ENCODE measurements around the gene HHATL. TPM values are rescaled to one million over a fixed set of nuclear protein-coding genes. Genes with fewer than 3 reads are reported as not detected.

Gene HHATL
- total and polyA plus RNA-seq, 2 of the 8 experiments (the other 6 are each of a cell fraction or from before 2014, with no cell fraction given), result 0.18 TPM; not detected in 1

DNA sequence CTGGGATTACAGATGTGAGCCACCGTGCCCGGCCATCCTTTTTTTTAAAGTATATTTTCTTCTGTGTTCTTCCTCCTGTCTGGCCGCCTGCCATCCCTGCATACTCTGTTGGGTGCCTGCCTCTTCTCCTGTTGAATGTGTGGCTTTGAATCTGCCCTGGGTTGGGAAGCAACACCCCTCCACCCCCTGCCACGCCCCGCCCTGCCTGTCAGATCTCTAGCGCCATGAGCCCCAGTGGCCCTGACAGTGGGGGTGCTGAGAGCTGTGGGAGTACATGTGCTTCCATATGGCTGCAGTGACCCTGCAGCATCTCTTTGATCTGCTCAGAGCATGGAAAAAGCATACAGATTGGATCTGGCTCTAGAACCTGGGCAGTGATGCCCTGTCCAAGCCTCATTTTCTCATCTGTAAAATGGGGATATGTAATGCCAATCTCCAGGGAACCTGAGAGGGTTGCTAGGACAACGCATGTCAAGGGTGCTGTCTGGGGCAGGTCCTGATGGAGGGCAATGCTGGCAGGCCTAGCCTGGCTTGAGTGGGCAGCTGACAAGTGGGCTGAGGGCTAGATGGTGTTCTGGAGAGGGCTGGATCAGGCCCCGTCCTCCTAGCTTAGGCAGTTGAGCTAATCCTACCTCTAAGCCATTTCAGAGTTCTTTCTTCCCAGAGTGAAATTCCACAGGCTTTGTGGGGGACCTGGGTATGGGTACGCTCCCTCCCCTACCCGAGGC lies 46.6 kb upstream of the HHATL start (continued):
- TF ChIP-seq RXRA (IDR thresholded peaks at IDR 0.05; ENCODE audit: insufficient read depth, low read depth, low read length) (no peak), CHD2 (IDR thresholded peaks at IDR 0.05; ENCODE audit: low read length) (no peak), EP300 (IDR thresholded peaks at IDR 0.05; ENCODE audit: borderline replicate concordance in 1 of 2, low read depth in 2 of 2, low read length in 2 of 2) (no peak), NANOG (IDR thresholded peaks at IDR 0.05; ENCODE audit: insufficient read depth, low read depth, low read length, poor library complexity, severe bottlenecking) (no peak)
- TF ChIP-seq, protein P1, sequence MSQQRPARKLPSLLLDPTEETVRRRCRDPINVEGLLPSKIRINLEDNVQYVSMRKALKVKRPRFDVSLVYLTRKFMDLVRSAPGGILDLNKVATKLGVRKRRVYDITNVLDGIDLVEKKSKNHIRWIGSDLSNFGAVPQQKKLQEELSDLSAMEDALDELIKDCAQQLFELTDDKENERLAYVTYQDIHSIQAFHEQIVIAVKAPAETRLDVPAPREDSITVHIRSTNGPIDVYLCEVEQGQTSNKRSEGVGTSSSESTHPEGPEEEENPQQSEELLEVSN (IDR thresholded peaks at IDR 0.05), result no peak
- TF ChIP-seq, protein P2, sequence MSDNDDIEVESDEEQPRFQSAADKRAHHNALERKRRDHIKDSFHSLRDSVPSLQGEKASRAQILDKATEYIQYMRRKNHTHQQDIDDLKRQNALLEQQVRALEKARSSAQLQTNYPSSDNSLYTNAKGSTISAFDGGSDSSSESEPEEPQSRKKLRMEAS (IDR thresholded peaks at IDR 0.05), result no peak
